GM23338 (cell line): Measurements from ENCODE around the gene TRAF2. TPM values are rescaled to one million over a fixed set of nuclear protein-coding genes. Genes with fewer than 3 reads are reported as not detected.

Source experiments
- ATAC-seq: fragments of 200-7000 bp; cut with Tn5 transposase; 3 replicates; pipeline ENCODE4 v1.9.1; 2020
- DNase-seq: peaks from one replicate; pipeline ENCODE4 v3.0.0-alpha.2; 2015; ENCODE audit warnings: low spot score
- H2AFZ ChIP-seq: fragments of 200-600 bp; sonication (generic); 2 replicates; pipeline ENCODE4 v1.8.0; 2016; ENCODE audit warnings: antibody characterized with exemption, mild to moderate bottlenecking, moderate library complexity
- H3F3A ChIP-seq: fragments of 200-600 bp; sonication (generic); replicated peaks from 2 replicates; pipeline ENCODE4 v1.8.0; 2017; ENCODE audit warnings: antibody characterized with exemption, mixed run types, low read depth
- H3K27ac ChIP-seq: fragments of 200-600 bp; sonication (generic); 2 replicates; pipeline ENCODE4 v1.6.1; 2016; ENCODE audit warnings: low read depth
- H3K27me3 ChIP-seq: fragments of 200-600 bp; sonication (generic); 2 replicates; pipeline ENCODE4 v1.8.0; 2016; ENCODE audit warnings: mild to moderate bottlenecking, mixed run types, moderate library complexity; ENCODE audit not compliant: insufficient read depth
- H3K36me3 ChIP-seq: fragments of 200-600 bp; sonication (generic); 2 replicates; pipeline ENCODE4 v1.8.0; 2016; ENCODE audit warnings: mild to moderate bottlenecking; ENCODE audit not compliant: insufficient read depth
- H3K4me1 ChIP-seq: fragments of 200-600 bp; sonication (generic); 2 replicates; pipeline ENCODE4 v1.8.0; 2016; ENCODE audit warnings: mild to moderate bottlenecking, moderate library complexity; ENCODE audit not compliant: insufficient read depth
- H3K4me2 ChIP-seq: fragments of 200-600 bp; sonication (generic); 2 replicates; pipeline ENCODE4 v1.7.1; 2017; ENCODE audit warnings: mixed run types
- H3K4me3 ChIP-seq: fragments of 200-600 bp; sonication (generic); 2 replicates; pipeline ENCODE4 v1.6.1; 2016; ENCODE audit warnings: mixed run types
- H3K79me2 ChIP-seq: fragments of 200-600 bp; sonication (generic); replicated peaks from 2 replicates; pipeline ENCODE4 v1.8.0; 2017; ENCODE audit warnings: mild to moderate bottlenecking; ENCODE audit not compliant: insufficient read depth
- H3K9me2 ChIP-seq: fragments of 200-600 bp; sonication (generic); 2 replicates; pipeline ENCODE4 v1.8.0; 2017; ENCODE audit not compliant: insufficient read depth
- H4K20me1 ChIP-seq: fragments of 200-600 bp; sonication (generic); replicated peaks from 2 replicates; pipeline ENCODE4 v1.8.0; 2017; ENCODE audit warnings: mild to moderate bottlenecking; ENCODE audit not compliant: insufficient read depth
- H3K27ac Mint-ChIP-seq: 2 replicates; pipeline ENCODE4 v1.8.0; 2020; ENCODE audit warnings: inconsistent platforms, mild to moderate bottlenecking, moderate library complexity, mixed read lengths
- H3K27me3 Mint-ChIP-seq: 3 replicates; pipeline ENCODE4 v1.8.0; 2022; ENCODE audit warnings: low read depth, mild to moderate bottlenecking, moderate library complexity, mixed read lengths, inconsistent platforms; ENCODE audit not compliant: insufficient read depth, poor library complexity
- H3K36me3 Mint-ChIP-seq: 3 replicates; pipeline ENCODE4 v1.8.0; 2021; ENCODE audit warnings: low read depth, mild to moderate bottlenecking, inconsistent platforms, moderate library complexity, mixed read lengths
- H3K4me1 Mint-ChIP-seq: 3 replicates; pipeline ENCODE4 v1.8.0; 2020; ENCODE audit warnings: mild to moderate bottlenecking, inconsistent platforms, mixed read lengths
- H3K4me3 Mint-ChIP-seq: 3 replicates; pipeline ENCODE4 v1.8.0; 2021; ENCODE audit warnings: moderate library complexity, mild to moderate bottlenecking, inconsistent platforms, mixed read lengths
- H3K9me3 Mint-ChIP-seq: 3 replicates; pipeline ENCODE4 v1.8.0; 2020; ENCODE audit warnings: moderate library complexity, mild to moderate bottlenecking, inconsistent platforms, mixed read lengths
- CREB1 ChIP-seq: fragments of 250-450 bp; sonication (Bioruptor Pico); IDR thresholded peaks from 2 replicates; pipeline ENCODE4 v1.5.0; 2020; ENCODE audit warnings: low read depth, mild to moderate bottlenecking, moderate library complexity
- EZH2 ChIP-seq: fragments of 200-600 bp; sonication (generic); IDR thresholded peaks from one replicate; pipeline ENCODE4 v1.8.0; 2017; ENCODE audit warnings: antibody characterized with exemption, mild to moderate bottlenecking, low read depth; ENCODE audit not compliant: unreplicated experiment
- EZH2phosphoT487 ChIP-seq: fragments of 200-600 bp; sonication (generic); IDR thresholded peaks from one replicate; pipeline ENCODE4 v1.8.1; 2018; ENCODE audit warnings: antibody characterized with exemption; ENCODE audit not compliant: unreplicated experiment
- JUNB ChIP-seq: IDR thresholded peaks from one replicate; pipeline ENCODE4 v1.6.1; 2016; ENCODE audit warnings: antibody characterized with exemption; ENCODE audit not compliant: unreplicated experiment
- NANOG ChIP-seq: IDR thresholded peaks from 2 replicates; pipeline ENCODE4 v1.6.1; 2016; ENCODE audit warnings: antibody characterized with exemption, borderline replicate concordance
- POLR2AphosphoS5 ChIP-seq: IDR thresholded peaks from 2 replicates; pipeline ENCODE4 v1.6.1; 2016; ENCODE audit warnings: antibody characterized with exemption, low read depth
- STAT1 ChIP-seq: IDR thresholded peaks from one replicate; pipeline ENCODE4 v1.6.1; 2016; ENCODE audit warnings: antibody characterized with exemption; ENCODE audit not compliant: unreplicated experiment
- ZNF114 ChIP-seq: fragments of 250-450 bp; sonication (Bioruptor Pico); IDR thresholded peaks from 2 replicates; pipeline ENCODE4 v1.5.0; 2020; ENCODE audit warnings: mild to moderate bottlenecking, moderate library complexity
- ZNF331 ChIP-seq: fragments of 250-450 bp; sonication (Bioruptor Pico); IDR thresholded peaks from 2 replicates; pipeline ENCODE4 v1.5.0; 2020; ENCODE audit warnings: low read depth, mild to moderate bottlenecking, moderate library complexity
- polyA plus RNA-seq: library from polyadenylated mRNA; unstranded; fragments of >200 nt; fragmentation: Nextera tagmentation; extraction: Ambion mirVana; gene quantifications from 2 replicates; pipeline ENCODE4 v1.2.1, GENCODE V29; 2016
- total RNA-seq: library from RNA; depleted of rRNA; stranded (reverse); fragments of >200 nt; shearing (Covaris generic); gene quantifications from 2 replicates; pipeline ENCODE4 v1.2.3, GENCODE V29; 2014
- TF ChIP-seq, protein P1 (sequence below): IDR thresholded peaks from one replicate; pipeline ENCODE4 v1.6.1; 2018; ENCODE audit warnings: antibody characterized with exemption; ENCODE audit not compliant: unreplicated experiment
- TF ChIP-seq, protein P2 (sequence below), 2 experiments: fragments of 200-600 bp in 1 of 2; sonication (generic) in 1 of 2; conservative IDR thresholded peaks; 2 replicates each; pipeline versions ENCODE4 v1.5.1 to v1.6.1; 2016 to 2017; ENCODE audit warnings: antibody characterized with exemption in 2 of 2, low read depth in 2 of 2, mild to moderate bottlenecking in 2 of 2, moderate library complexity in 1 of 2
- TF ChIP-seq, protein P3 (sequence below): IDR thresholded peaks from 2 replicates; pipeline ENCODE4 v1.6.1; 2016; ENCODE audit warnings: antibody characterized with exemption
- TF ChIP-seq, protein P4 (sequence below): fragments of 250-450 bp; sonication (Bioruptor Pico); IDR thresholded peaks from 2 replicates; pipeline ENCODE4 v1.5.0; 2020; ENCODE audit warnings: mild to moderate bottlenecking, moderate library complexity

TRAF2 gene
- total and polyA plus RNA-seq, 2 experiments from 2014 or later, result 25.4 to 39.9 TPM

DNA sequence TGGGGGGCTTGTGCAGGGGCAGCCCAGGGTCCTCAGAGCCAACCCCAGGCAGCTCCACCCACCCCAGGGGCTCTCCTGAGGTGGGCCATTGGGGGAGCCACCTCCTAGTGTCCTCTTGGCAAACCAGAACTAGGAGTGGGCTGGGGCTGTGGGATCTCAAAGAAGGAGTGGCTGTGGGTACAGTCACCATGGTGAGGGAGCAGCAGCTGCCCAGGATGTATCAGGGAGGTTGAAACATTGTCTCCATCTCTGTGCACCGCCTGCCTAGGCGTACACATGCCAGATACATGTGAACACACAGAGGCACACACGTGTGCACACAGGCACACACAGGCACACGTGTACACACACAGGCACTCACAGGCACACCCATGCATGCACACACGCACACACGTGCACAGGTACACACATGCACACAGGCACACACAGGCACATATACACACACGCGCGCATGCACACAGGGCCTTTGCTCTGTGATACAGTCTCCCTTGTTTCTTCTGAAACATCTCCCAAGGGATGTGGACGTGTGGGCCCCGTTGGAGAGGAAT is 76.5 kb downstream of the TRAF2 start:
- H3K4me3 Mint-ChIP-seq, result no peak overlapping the region
- no peak overlapping the region for H3K4me2 ChIP-seq
- TF ChIP-seq, protein P1, sequence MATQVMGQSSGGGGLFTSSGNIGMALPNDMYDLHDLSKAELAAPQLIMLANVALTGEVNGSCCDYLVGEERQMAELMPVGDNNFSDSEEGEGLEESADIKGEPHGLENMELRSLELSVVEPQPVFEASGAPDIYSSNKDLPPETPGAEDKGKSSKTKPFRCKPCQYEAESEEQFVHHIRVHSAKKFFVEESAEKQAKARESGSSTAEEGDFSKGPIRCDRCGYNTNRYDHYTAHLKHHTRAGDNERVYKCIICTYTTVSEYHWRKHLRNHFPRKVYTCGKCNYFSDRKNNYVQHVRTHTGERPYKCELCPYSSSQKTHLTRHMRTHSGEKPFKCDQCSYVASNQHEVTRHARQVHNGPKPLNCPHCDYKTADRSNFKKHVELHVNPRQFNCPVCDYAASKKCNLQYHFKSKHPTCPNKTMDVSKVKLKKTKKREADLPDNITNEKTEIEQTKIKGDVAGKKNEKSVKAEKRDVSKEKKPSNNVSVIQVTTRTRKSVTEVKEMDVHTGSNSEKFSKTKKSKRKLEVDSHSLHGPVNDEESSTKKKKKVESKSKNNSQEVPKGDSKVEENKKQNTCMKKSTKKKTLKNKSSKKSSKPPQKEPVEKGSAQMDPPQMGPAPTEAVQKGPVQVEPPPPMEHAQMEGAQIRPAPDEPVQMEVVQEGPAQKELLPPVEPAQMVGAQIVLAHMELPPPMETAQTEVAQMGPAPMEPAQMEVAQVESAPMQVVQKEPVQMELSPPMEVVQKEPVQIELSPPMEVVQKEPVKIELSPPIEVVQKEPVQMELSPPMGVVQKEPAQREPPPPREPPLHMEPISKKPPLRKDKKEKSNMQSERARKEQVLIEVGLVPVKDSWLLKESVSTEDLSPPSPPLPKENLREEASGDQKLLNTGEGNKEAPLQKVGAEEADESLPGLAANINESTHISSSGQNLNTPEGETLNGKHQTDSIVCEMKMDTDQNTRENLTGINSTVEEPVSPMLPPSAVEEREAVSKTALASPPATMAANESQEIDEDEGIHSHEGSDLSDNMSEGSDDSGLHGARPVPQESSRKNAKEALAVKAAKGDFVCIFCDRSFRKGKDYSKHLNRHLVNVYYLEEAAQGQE, result no peak
- TF ChIP-seq, protein P2, sequence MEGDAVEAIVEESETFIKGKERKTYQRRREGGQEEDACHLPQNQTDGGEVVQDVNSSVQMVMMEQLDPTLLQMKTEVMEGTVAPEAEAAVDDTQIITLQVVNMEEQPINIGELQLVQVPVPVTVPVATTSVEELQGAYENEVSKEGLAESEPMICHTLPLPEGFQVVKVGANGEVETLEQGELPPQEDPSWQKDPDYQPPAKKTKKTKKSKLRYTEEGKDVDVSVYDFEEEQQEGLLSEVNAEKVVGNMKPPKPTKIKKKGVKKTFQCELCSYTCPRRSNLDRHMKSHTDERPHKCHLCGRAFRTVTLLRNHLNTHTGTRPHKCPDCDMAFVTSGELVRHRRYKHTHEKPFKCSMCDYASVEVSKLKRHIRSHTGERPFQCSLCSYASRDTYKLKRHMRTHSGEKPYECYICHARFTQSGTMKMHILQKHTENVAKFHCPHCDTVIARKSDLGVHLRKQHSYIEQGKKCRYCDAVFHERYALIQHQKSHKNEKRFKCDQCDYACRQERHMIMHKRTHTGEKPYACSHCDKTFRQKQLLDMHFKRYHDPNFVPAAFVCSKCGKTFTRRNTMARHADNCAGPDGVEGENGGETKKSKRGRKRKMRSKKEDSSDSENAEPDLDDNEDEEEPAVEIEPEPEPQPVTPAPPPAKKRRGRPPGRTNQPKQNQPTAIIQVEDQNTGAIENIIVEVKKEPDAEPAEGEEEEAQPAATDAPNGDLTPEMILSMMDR (conservative IDR thresholded peaks at IDR 0.05; ENCODE audit: low read depth in 2 of 2), result no peak
- TF ChIP-seq, protein P3, sequence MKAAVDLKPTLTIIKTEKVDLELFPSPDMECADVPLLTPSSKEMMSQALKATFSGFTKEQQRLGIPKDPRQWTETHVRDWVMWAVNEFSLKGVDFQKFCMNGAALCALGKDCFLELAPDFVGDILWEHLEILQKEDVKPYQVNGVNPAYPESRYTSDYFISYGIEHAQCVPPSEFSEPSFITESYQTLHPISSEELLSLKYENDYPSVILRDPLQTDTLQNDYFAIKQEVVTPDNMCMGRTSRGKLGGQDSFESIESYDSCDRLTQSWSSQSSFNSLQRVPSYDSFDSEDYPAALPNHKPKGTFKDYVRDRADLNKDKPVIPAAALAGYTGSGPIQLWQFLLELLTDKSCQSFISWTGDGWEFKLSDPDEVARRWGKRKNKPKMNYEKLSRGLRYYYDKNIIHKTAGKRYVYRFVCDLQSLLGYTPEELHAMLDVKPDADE, result no peak
- TF ChIP-seq, protein P4, sequence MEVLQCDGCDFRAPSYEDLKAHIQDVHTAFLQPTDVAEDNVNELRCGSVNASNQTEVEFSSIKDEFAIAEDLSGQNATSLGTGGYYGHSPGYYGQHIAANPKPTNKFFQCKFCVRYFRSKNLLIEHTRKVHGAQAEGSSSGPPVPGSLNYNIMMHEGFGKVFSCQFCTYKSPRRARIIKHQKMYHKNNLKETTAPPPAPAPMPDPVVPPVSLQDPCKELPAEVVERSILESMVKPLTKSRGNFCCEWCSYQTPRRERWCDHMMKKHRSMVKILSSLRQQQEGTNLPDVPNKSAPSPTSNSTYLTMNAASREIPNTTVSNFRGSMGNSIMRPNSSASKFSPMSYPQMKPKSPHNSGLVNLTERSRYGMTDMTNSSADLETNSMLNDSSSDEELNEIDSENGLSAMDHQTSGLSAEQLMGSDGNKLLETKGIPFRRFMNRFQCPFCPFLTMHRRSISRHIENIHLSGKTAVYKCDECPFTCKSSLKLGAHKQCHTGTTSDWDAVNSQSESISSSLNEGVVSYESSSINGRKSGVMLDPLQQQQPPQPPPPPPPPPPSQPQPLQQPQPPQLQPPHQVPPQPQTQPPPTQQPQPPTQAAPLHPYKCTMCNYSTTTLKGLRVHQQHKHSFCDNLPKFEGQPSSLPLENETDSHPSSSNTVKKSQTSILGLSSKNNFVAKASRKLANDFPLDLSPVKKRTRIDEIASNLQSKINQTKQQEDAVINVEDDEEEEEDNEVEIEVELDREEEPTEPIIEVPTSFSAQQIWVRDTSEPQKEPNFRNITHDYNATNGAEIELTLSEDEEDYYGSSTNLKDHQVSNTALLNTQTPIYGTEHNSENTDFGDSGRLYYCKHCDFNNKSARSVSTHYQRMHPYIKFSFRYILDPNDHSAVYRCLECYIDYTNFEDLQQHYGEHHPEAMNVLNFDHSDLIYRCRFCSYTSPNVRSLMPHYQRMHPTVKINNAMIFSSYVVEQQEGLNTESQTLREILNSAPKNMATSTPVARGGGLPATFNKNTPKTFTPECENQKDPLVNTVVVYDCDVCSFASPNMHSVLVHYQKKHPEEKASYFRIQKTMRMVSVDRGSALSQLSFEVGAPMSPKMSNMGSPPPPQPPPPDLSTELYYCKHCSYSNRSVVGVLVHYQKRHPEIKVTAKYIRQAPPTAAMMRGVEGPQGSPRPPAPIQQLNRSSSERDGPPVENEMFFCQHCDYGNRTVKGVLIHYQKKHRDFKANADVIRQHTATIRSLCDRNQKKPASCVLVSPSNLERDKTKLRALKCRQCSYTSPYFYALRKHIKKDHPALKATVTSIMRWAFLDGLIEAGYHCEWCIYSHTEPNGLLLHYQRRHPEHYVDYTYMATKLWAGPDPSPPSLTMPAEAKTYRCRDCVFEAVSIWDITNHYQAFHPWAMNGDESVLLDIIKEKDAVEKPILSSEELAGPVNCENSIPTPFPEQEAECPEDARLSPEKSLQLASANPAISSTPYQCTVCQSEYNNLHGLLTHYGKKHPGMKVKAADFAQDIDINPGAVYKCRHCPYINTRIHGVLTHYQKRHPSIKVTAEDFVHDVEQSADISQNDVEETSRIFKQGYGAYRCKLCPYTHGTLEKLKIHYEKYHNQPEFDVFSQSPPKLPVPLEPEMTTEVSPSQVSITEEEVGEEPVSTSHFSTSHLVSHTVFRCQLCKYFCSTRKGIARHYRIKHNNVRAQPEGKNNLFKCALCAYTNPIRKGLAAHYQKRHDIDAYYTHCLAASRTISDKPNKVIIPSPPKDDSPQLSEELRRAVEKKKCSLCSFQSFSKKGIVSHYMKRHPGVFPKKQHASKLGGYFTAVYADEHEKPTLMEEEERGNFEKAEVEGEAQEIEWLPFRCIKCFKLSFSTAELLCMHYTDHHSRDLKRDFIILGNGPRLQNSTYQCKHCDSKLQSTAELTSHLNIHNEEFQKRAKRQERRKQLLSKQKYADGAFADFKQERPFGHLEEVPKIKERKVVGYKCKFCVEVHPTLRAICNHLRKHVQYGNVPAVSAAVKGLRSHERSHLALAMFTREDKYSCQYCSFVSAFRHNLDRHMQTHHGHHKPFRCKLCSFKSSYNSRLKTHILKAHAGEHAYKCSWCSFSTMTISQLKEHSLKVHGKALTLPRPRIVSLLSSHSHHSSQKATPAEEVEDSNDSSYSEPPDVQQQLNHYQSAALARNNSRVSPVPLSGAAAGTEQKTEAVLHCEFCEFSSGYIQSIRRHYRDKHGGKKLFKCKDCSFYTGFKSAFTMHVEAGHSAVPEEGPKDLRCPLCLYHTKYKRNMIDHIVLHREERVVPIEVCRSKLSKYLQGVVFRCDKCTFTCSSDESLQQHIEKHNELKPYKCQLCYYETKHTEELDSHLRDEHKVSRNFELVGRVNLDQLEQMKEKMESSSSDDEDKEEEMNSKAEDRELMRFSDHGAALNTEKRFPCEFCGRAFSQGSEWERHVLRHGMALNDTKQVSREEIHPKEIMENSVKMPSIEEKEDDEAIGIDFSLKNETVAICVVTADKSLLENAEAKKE (CRISPR knock-in tag), result no peak
- TF ChIP-seq EZH2phosphoT487 (no peak), EZH2 (no peak), POLR2AphosphoS5 (no peak), ZNF114 (CRISPR knock-in tag) (no peak), ZNF331 (no peak), NANOG (no peak), JUNB (no peak), CREB1 (CRISPR knock-in tag) (no peak), STAT1 (no peak)
- H3K36me3 ChIP-seq, result no peaks in the 10 kb centered on the region
- no peak overlapping the region for H3K4me3 ChIP-seq
- no peaks in the 10 kb centered on the region; the same call in 2 of the 3 replicates for H3K9me3 Mint-ChIP-seq
- no peaks in the 10 kb centered on the region for H3F3A ChIP-seq
- no peaks in the 10 kb centered on the region for H3K79me2 ChIP-seq
- H3K27me3 Mint-ChIP-seq, result peaks cover 7% of the 10 kb centered on the region
- no peaks in the 10 kb centered on the region for H4K20me1 ChIP-seq
- no peaks in the 10 kb centered on the region for H3K27me3 ChIP-seq
- H3K27ac Mint-ChIP-seq, result peak overlapping the region; percentile 67; the same call in 1 of the 2 replicates
- peaks cover 9% of the 10 kb centered on the region for H3K4me1 ChIP-seq
- no peak overlapping the region for H2AFZ ChIP-seq
- peaks cover 9% of the 10 kb centered on the region for H3K4me1 Mint-ChIP-seq
- no peaks in the 10 kb centered on the region for H3K9me2 ChIP-seq
- no peak for ATAC-seq
- H3K36me3 Mint-ChIP-seq, result no peaks in the 10 kb centered on the region
- DNase-seq, result no peak
- no peak overlapping the region for H3K27ac ChIP-seq
